Renal cortical epithelial cell (primary cell): ENCODE measurements around the gene TSPY1. TPM values are rescaled to one million over a fixed set of nuclear protein-coding genes. Genes with fewer than 3 reads are reported as not detected.
"Not testable (repeated sequence)": the region's sequence is repeated elsewhere in the genome, so short reads cannot be mapped to it uniquely, and the experiment has no call there.

ENCODE experiments used
- DNase-seq: peaks from one replicate; pipeline ENCODE4 v3.0.0-alpha.2; 2011; ENCODE audit warnings: low read depth
- total RNA-seq: library from RNA; depleted of rRNA; stranded (reverse); fragments of >200 nt; gene quantifications from 2 replicates; pipeline ENCODE4 v1.2.3, GENCODE V29; 2014

TSPY1 gene, protein sequence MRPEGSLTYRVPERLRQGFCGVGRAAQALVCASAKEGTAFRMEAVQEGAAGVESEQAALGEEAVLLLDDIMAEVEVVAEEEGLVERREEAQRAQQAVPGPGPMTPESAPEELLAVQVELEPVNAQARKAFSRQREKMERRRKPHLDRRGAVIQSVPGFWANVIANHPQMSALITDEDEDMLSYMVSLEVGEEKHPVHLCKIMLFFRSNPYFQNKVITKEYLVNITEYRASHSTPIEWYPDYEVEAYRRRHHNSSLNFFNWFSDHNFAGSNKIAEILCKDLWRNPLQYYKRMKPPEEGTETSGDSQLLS
- not detected in 2 replicates for total RNA-seq

- DNase-seq, result not testable (repeated sequence)
Measured at GRCh38 chrY:9466655-9467054, at the start of gene TSPY1. Gene TSPY1 (plus strand): TSS chrY:9466955. CDS start chrY:9467001, 46 bp downstream.

DNA sequence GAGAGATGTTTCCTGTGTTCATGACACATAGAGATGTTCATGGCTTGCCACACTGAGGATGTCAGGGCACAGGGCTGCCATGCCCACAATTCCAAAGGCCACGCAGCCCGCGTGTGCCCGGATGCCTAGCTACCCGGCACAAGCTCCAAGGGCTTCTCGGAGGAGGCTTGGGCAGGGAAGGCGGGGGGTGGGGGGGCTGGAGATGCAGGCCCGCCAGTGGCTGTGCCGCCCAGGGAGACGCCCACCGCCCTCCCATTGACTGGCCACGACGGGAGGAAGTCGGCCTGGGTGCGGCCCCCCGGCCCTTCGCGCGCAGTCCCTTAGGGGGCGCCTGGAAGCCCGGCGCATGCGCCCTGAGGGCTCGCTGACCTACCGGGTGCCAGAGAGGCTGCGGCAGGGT is 20.2 kb downstream of the TSPY1 start, which contains the start of gene TSPY9:
Gene TSPY9, plus strand, starts transcription at position 301 of the 400 bp plus-strand sequence. Its CDS starts 46 bp downstream, at position 347.
- not testable (repeated sequence) for DNase-seq

DNA sequence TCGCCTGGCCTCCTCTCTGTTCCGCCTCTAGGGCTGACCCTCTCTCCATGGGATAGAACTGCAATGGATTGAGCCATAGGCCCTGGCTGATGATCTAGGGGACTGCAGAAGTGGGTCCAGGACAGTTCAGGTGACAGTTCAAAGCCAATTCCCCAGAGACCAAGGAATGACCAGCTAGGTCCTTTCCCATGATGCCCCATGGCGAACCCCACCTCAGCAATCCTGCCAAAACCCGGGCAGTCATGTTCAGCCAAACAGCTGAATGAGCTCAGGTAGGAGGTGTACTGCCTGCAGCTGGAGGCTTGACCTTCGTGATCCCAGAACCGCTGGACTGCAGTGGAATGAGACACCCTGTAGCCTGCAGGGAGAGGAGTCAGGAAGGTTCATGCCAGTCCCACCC is 37.6 kb downstream of the TSPY1 start:
- DNase-seq, result not testable (repeated sequence)

DNA sequence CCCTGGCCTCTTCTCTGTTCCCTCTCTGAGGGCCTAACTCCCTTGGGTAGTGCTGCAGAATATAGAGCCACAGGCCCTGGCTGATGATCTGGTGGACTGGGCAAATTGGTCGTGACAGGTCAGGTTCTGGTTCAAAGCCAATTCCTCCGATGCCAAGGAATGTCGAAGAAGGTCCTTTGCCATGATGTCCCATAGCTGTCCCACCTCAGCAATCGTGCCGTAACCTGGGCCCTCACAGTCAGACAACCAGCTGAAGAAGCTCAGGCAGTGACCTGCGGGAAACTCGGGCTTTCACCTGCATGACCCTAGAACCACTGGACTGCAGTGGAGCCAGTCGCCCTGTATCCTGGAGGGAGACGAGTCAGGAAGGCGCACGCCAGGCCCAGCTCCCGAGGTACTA is 49.5 kb downstream of the TSPY1 start:
- not testable (repeated sequence) for DNase-seq

Other genes starting within 250 kb of the TSPY1 start
- gene TSPY4, start 129.5 kb upstream of the TSPY1 start, total RNA-seq, result not detected in 2 replicates
- gene TSPY8, start 109.2 kb upstream of the TSPY1 start, total RNA-seq, result not detected in 2 replicates
- gene TSPY3, start 68.5 kb upstream of the TSPY1 start, total RNA-seq, result not detected in 2 replicates
- not detected in 2 replicates for gene TSPY9, start 20.3 kb downstream of the TSPY1 start, total RNA-seq
- gene TSPY10, start 60.9 kb downstream of the TSPY1 start, total RNA-seq, result not detected in 2 replicates